Adrenal gland (tissue), 12 donors: Measurements from ENCODE around the gene ARPIN. TPM values are rescaled to one million over a fixed set of nuclear protein-coding genes. Genes with fewer than 3 reads are reported as not detected.
A peak's percentile ranks its signal among the peaks of the same experiment; 100 is the strongest.

ENCODE experiments used
- DNase-seq, 7 donors: peaks; one replicate each; pipeline ENCODE4 v3.0.0-alpha.2; 2019 to 2020
- H3K27ac ChIP-seq, 5 donors: fragments of 200-600 bp; sonication (generic) in 4 of 5; 1 replicate in 3 of 5; 2 replicates in 2 of 5; pipeline versions ENCODE4 v1.5.1 to v1.8.0; 2016 to 2020; ENCODE audit warnings: mild to moderate bottlenecking in 1 of 5
- H3K27me3 ChIP-seq: fragments of 200-600 bp; 2 replicates; pipeline ENCODE4 v1.8.0; 2021
- H3K36me3 ChIP-seq, 2 donors: fragments of 200-600 bp; replicated peaks in 1 of 2; 1 replicate in 1 of 2; 2 replicates in 1 of 2; pipeline versions ENCODE4 v1.5.1 to v1.8.0; 2018 to 2022
- H3K4me1 ChIP-seq, 2 donors: fragments of 200-600 bp; replicated peaks in 1 of 2; 1 replicate in 1 of 2; 2 replicates in 1 of 2; pipeline versions ENCODE4 v1.5.1 to v1.8.0; 2018 to 2021
- H3K4me3 ChIP-seq, 4 donors: fragments of 200-600 bp; sonication (generic) in 3 of 4; one replicate each; pipeline ENCODE4 v1.5.1; 2016 to 2018
- H3K9me3 ChIP-seq, 3 donors: fragments of 200-600 bp; sonication (generic) in 1 of 3; replicated peaks in 1 of 3; 1 replicate in 2 of 3; 2 replicates in 1 of 3; pipeline versions ENCODE4 v1.5.1 to v1.8.0; 2016 to 2021
- POLR2A ChIP-seq, 2 donors: fragments of 450-650 bp; IDR thresholded peaks; one replicate each; pipeline ENCODE4 v1.6.1; 2017; ENCODE audit warnings: antibody characterized with exemption in 2 of 2, mild to moderate bottlenecking in 2 of 2, moderate library complexity in 1 of 2
- WGBS, 4 donors: extraction: QIAGEN DNeasy Blood & Tissue Kit in 2 of 4; methylation state at CpG; one replicate each; pipeline versions ENCODE4 v1.1.5 to v1.1.7; 2013 to 2017; 5-methylcytosine and 5-hydroxymethylcytosine counted together
- intact Hi-C, 2 donors: fragments of 100-400 bp; cut with DNase I; formaldehyde crosslinking; loops; one replicate each; pipeline versions ENCODE4 v1.14.1 to v1.15.0; 2022 to 2023
- microRNA-seq, 3 donors: library from miRNA; unstranded; fragments of <30 nt; microRNA quantifications; one replicate each; pipeline ENCODE4, GENCODE V29; 2017 to 2020
- polyA plus RNA-seq, 3 donors: library from polyadenylated mRNA; stranded (reverse); fragments of 200-250 nt in 2 of 3; fragments of 350-450 nt in 1 of 3; fragmentation: Illumina TruSeq in 1 of 3; extraction: RNeasy Lipid Tissue Mini Kit (QIAGEN cat#74804) in 1 of 3; gene quantifications; one replicate each; pipeline ENCODE4 v1.2.3, GENCODE V29; 2013 to 2014
- small RNA-seq, 2 donors: library from RNA; depleted of rRNA; stranded (forward); fragments of <200 nt; gene quantifications; one replicate each; pipeline ENCODE3, GENCODE V24; 2016
- total RNA-seq, 9 donors: library from RNA; depleted of rRNA in 4 of 9; stranded (reverse); fragments of >200 nt in 4 of 9; fragments of 120-200 nt in 1 of 9; fragmentation: NEBNext Ultra II Directional in 1 of 9; extraction: Animal tissue kit (Norgen Biotek cat#: 25700) in 1 of 9; gene quantifications; one replicate each; pipeline versions ENCODE4 v1.1.0 to v1.2.4, GENCODE V29; 2013 to 2023
- TF ChIP-seq, protein P1 (sequence below), 6 experiments: fragments of 450-650 bp in 4 of 6; fragments of 200-600 bp in 2 of 6; sonication (generic) in 1 of 6; IDR thresholded peaks; 1 replicate in 5 of 6; 2 replicates in 1 of 6; pipeline versions ENCODE4 v1.5.1 to v1.8.0; 2016 to 2021; ENCODE audit warnings: antibody characterized with exemption in 6 of 6, mild to moderate bottlenecking in 2 of 6, moderate library complexity in 1 of 6
- donor health status: healthy with polysubstance abuse.
- donor health status: Bipolar disorder and iron deficiency.
- donor health status: DM: yes; HTN: yes; CAD: no.
- donor health status: DM: no; HTN: no; CAD: no.
- donor health status: DM: no; HTN: no; CAD: no.
- donor health status: DM: yes; HTN: yes; CAD: no.

The ARPIN gene
- total and polyA plus RNA-seq, 12 donors, result 5.6 to 18.2 (median 9.1) TPM

DNA sequence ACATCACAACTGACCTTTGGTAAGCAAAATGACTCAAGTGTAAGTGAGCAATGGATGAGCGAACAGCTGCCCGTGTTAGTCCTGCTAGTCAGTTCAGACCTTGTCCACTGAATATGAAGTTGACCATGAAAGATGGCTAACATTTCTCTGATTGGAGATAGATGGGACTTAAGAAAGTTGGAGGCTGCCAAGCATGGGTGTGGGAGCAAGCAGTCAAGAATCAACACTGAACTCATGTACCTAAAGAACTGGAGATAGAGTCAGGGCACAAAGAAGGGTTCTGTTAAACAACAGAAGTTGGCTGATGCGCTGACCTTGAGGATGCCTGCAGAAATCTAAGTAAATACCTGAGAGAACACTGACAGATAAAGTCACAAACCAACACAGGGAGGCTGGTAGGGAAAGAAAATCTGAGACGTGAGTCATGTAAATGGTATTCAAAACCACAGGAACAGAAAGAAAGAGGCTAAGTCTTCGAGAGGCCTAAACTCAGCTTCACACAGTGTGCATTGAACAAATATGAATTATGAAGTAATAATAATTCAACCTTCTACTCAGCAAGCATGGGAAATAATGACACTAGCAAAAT lies 67.4 kb downstream of the ARPIN start:
- intact Hi-C loops, result no loop called here
- no peaks in the 10 kb centered on the region for H3K27me3 ChIP-seq
- H3K9me3 ChIP-seq, result no peaks in the 10 kb centered on the region
- no peak for TF ChIP-seq POLR2A (IDR thresholded peaks at IDR 0.05)
- TF ChIP-seq, protein P1, sequence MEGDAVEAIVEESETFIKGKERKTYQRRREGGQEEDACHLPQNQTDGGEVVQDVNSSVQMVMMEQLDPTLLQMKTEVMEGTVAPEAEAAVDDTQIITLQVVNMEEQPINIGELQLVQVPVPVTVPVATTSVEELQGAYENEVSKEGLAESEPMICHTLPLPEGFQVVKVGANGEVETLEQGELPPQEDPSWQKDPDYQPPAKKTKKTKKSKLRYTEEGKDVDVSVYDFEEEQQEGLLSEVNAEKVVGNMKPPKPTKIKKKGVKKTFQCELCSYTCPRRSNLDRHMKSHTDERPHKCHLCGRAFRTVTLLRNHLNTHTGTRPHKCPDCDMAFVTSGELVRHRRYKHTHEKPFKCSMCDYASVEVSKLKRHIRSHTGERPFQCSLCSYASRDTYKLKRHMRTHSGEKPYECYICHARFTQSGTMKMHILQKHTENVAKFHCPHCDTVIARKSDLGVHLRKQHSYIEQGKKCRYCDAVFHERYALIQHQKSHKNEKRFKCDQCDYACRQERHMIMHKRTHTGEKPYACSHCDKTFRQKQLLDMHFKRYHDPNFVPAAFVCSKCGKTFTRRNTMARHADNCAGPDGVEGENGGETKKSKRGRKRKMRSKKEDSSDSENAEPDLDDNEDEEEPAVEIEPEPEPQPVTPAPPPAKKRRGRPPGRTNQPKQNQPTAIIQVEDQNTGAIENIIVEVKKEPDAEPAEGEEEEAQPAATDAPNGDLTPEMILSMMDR (IDR thresholded peaks at IDR 0.05), result no peak
- peak in 1 of 7 donors; percentile 29 for DNase-seq
- H3K4me3 ChIP-seq, result no peak overlapping the region
- H3K4me1 ChIP-seq, result peaks cover 0 to 17% of the 10 kb centered on the region in 2 donors
- H3K27ac ChIP-seq, result peak overlapping the region in 1 of 5 donors; percentile 15
- no peaks in the 10 kb centered on the region for H3K36me3 ChIP-seq
- 60 to 76% (median 64%) methylated on average over 5 of the region's 5 CpGs for WGBS, 4 donors

Small RNAs within 50 kb of the gene (microRNA-seq; reads per million reads assigned to microRNA genes)
- 0 to 0.38 (median 0) reads per million in 3 donors for gene MIR5009
- 0 to 0.38 (median 0) reads per million in 3 donors for gene MIR5094

Small RNAs within 50 kb of the gene (small RNA-seq; reads per million reads assigned to genes)
- gene MIR5009, result 0 reads per million in 2 donors
- gene MIR5094, result 0.08 to 0.12 reads per million in 2 donors
- 0 reads per million in 2 donors for gene RNU6-1111P
- gene RNU7-111P, result 0 reads per million in 2 donors

Other genes with a start within 250 kb of the ARPIN start
- gene PLIN1, start 233.6 kb downstream of the ARPIN start, total RNA-seq, result 10 to 100 TPM in 3 of 9 donors, 1 to 10 TPM in 5, under 1 TPM in 1; 0.11 to 21.3 (median 5.3) TPM
- 100 to 1,000 TPM in 1 of 3 donors, 1 to 10 TPM in 2; 2.4 to 199 (median 7.4) TPM for gene PLIN1, start 233.6 kb downstream of the ARPIN start, polyA plus RNA-seq
- 10 to 100 TPM in 6 of 9 donors, 1 to 10 TPM in 3; 7.7 to 23.2 (median 14.7) TPM for gene PEX11A, start 222.2 kb downstream of the ARPIN start, total RNA-seq
- gene PEX11A, start 222.2 kb downstream of the ARPIN start, polyA plus RNA-seq, result 10 to 100 TPM in 1 of 3 donors, 1 to 10 TPM in 2; 5.4 to 22.3 (median 6.7) TPM
- under 1 TPM in 5 of 9 donors, not detected in 4; 0.14 to 0.43 (median 0.26) TPM for gene WDR93, start 222.1 kb downstream of the ARPIN start, total RNA-seq
- gene WDR93, start 222.1 kb downstream of the ARPIN start, polyA plus RNA-seq, result under 1 TPM; 0.37 to 0.40 (median 0.38) TPM
- gene MESP1, start 161.7 kb downstream of the ARPIN start, total RNA-seq, result 1 to 10 TPM; 2.8 to 8.1 (median 5.3) TPM
- 10 to 100 TPM in 1 of 3 donors, 1 to 10 TPM in 1, under 1 TPM in 1; 0.46 to 11.7 (median 4.3) TPM for gene MESP1, start 161.7 kb downstream of the ARPIN start, polyA plus RNA-seq
- gene MESP2, start 136.6 kb downstream of the ARPIN start, total RNA-seq, result 1 to 10 TPM in 1 of 9 donors, under 1 TPM in 5, not detected in 3; 0.34 to 1.7 (median 0.64) TPM
- gene MESP2, start 136.6 kb downstream of the ARPIN start, polyA plus RNA-seq, result under 1 TPM; 0.37 to 0.57 (median 0.40) TPM
- gene ANPEP, start 98.1 kb downstream of the ARPIN start, total RNA-seq, result 10 to 100 TPM in 5 of 9 donors, 1 to 10 TPM in 4; 2.8 to 26.7 (median 14.1) TPM
- 10 to 100 TPM in 2 of 3 donors, 1 to 10 TPM in 1; 5.5 to 35.8 (median 17.5) TPM for gene ANPEP, start 98.1 kb downstream of the ARPIN start, polyA plus RNA-seq
- gene AP3S2, start 19.0 kb downstream of the ARPIN start, total RNA-seq, result 100 to 1,000 TPM in 1 of 9 donors, 10 to 100 TPM in 8; 45.0 to 110 (median 64.7) TPM
- gene AP3S2, start 19.0 kb downstream of the ARPIN start, polyA plus RNA-seq, result 10 to 100 TPM; 10.8 to 63.2 (median 18.7) TPM
- 10 to 100 TPM in 8 of 9 donors, 1 to 10 TPM in 1; 4.1 to 23.1 (median 14.5) TPM for gene ZNF710, start 88.4 kb upstream of the ARPIN start, total RNA-seq
- gene ZNF710, start 88.4 kb upstream of the ARPIN start, polyA plus RNA-seq, result 10 to 100 TPM in 2 of 3 donors, 1 to 10 TPM in 1; 7.4 to 59.0 (median 32.2) TPM
- gene IDH2, start 189.5 kb upstream of the ARPIN start, total RNA-seq, result 10 to 100 TPM; 15.8 to 33.6 (median 21.7) TPM
- gene IDH2, start 189.5 kb upstream of the ARPIN start, polyA plus RNA-seq, result 10 to 100 TPM; 10.3 to 16.6 (median 13.5) TPM